ENCODE data around the gene CSMD2.

The CSMD2 gene

DNA sequence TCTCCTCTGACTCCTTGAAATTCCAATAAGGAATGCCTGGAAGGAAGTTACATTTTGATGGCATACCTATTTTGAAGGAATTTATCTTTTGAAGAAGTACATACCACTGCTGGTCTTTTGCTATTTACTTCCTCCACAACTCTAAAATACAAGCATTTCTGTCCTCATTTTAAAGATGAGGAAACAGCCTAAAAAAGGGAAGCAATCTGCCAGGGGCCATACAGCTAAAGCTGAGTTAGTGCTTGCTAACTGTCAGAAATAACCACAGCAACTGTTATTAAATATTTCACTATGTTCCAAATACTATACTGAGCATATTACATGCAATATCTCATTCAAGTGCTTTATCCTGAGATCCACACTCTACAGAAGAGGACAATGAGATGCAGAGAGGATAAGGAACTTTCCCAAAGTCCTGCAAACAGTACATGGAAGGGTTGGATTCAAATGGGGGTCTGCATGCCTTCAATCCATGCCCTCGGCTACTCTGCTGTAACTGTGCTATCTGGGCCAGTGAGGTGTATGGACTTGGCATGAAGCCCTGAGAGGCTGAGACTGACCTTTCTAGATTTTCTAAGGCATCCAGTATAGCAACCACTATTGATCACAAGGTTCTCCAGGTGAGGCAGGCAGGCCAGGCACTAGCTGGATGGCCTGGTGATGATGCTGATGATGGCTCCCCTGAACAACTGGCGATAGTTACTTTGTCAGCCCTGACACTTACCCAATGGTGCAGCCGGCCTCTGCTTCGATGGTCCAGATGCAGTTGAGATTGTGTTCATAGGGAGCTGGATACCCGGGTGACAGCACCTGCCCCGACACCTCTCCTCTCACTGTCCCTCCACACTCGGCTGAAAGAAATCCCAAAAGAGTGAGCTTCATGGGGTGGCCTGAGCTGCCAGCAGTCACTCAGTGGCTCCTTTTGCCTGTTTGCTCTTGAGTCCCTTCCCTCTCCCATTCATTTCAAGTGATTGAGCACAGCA, 472.5 kb downstream of the CSMD2 start:
- Histone ChIP-seq H3K79me2 (ENCODE audit: low read length) (no peaks in the 10 kb centered on the region), H3K27me3 (replicated peaks; ENCODE audit: insufficient read depth, low read length) (peaks cover 53% of the 10 kb centered on the region), H3K9me3 (replicated peaks; ENCODE audit: insufficient read depth, low read length) (no peaks in the 10 kb centered on the region), H3K4me3 (ENCODE audit: low read length) (no peak overlapping the region), H3K4me1 (ENCODE audit: low read length) (no peaks in the 10 kb centered on the region), H3K36me3 (replicated peaks; ENCODE audit: insufficient read depth, low read length) (no peaks in the 10 kb centered on the region), H3K9me2 (replicated peaks; ENCODE audit: insufficient read depth, low read length) (no peaks in the 10 kb centered on the region), H2AFZ (ENCODE audit: low read length) (no peak overlapping the region), H3K9ac (ENCODE audit: low read length) (no peak overlapping the region), H3K27ac (ENCODE audit: low read length) (no peak overlapping the region), H3F3A (ENCODE audit: insufficient read depth, low read length) (no peaks in the 10 kb centered on the region), H4K20me1 (ENCODE audit: insufficient read depth, low read length) (no peaks in the 10 kb centered on the region), H3K4me2 (ENCODE audit: low read depth, low read length) (no peak overlapping the region)
- DNase-seq, result no peak
- TF ChIP-seq EZH2phosphoT487 (IDR thresholded peaks at IDR 0.05; ENCODE audit: low read length), result no peak
- TF ChIP-seq, protein P1, sequence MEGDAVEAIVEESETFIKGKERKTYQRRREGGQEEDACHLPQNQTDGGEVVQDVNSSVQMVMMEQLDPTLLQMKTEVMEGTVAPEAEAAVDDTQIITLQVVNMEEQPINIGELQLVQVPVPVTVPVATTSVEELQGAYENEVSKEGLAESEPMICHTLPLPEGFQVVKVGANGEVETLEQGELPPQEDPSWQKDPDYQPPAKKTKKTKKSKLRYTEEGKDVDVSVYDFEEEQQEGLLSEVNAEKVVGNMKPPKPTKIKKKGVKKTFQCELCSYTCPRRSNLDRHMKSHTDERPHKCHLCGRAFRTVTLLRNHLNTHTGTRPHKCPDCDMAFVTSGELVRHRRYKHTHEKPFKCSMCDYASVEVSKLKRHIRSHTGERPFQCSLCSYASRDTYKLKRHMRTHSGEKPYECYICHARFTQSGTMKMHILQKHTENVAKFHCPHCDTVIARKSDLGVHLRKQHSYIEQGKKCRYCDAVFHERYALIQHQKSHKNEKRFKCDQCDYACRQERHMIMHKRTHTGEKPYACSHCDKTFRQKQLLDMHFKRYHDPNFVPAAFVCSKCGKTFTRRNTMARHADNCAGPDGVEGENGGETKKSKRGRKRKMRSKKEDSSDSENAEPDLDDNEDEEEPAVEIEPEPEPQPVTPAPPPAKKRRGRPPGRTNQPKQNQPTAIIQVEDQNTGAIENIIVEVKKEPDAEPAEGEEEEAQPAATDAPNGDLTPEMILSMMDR (IDR thresholded peaks at IDR 0.05; ENCODE audit: low read length), result no peak
- no peak for TF ChIP-seq EZH2 (optimal IDR thresholded peaks at IDR 0.05; ENCODE audit: low read depth, low read length)

GRCh38 chr1:33687000-33687399, 478.0 kb downstream of the CSMD2 start:
- peaks cover 56% of the 10 kb centered on the region for H3K27me3 ChIP-seq (replicated peaks; ENCODE audit: insufficient read depth, low read length)
- no peaks in the 10 kb centered on the region for H3F3A ChIP-seq (ENCODE audit: insufficient read depth, low read length)
- no peak overlapping the region for H2AFZ ChIP-seq (ENCODE audit: low read length)
- DNase-seq, result no peak
- H3K79me2 ChIP-seq (ENCODE audit: low read length), result no peaks in the 10 kb centered on the region
- H3K4me3 ChIP-seq (ENCODE audit: low read length), result no peak overlapping the region
- no peaks in the 10 kb centered on the region for H4K20me1 ChIP-seq (ENCODE audit: insufficient read depth, low read length)
- TF ChIP-seq EZH2phosphoT487 (IDR thresholded peaks at IDR 0.05; ENCODE audit: low read length), result no peak
- TF ChIP-seq, protein P1 (IDR thresholded peaks at IDR 0.05; ENCODE audit: low read length), result no peak
- H3K36me3 ChIP-seq (replicated peaks; ENCODE audit: insufficient read depth, low read length), result no peaks in the 10 kb centered on the region
- no peak overlapping the region for H3K9ac ChIP-seq (ENCODE audit: low read length)
- H3K4me1 ChIP-seq (ENCODE audit: low read length), result no peaks in the 10 kb centered on the region
- H3K4me2 ChIP-seq (ENCODE audit: low read depth, low read length), result no peak overlapping the region
- no peaks in the 10 kb centered on the region for H3K9me2 ChIP-seq (replicated peaks; ENCODE audit: insufficient read depth, low read length)
- no peaks in the 10 kb centered on the region for H3K9me3 ChIP-seq (replicated peaks; ENCODE audit: insufficient read depth, low read length)
- no peak overlapping the region for H3K27ac ChIP-seq (ENCODE audit: low read length)

- Histone ChIP-seq H3K9me3 (replicated peaks; ENCODE audit: insufficient read depth, low read length) (no peaks in the 10 kb centered on the region), H3K4me1 (ENCODE audit: low read length) (no peaks in the 10 kb centered on the region), H3K36me3 (replicated peaks; ENCODE audit: insufficient read depth, low read length) (no peaks in the 10 kb centered on the region), H4K20me1 (ENCODE audit: insufficient read depth, low read length) (no peaks in the 10 kb centered on the region), H3K9me2 (replicated peaks; ENCODE audit: insufficient read depth, low read length) (no peaks in the 10 kb centered on the region), H3K9ac (ENCODE audit: low read length) (no peak overlapping the region), H3K27ac (ENCODE audit: low read length) (no peak overlapping the region), H3F3A (ENCODE audit: insufficient read depth, low read length) (no peaks in the 10 kb centered on the region), H3K79me2 (ENCODE audit: low read length) (no peaks in the 10 kb centered on the region), H2AFZ (ENCODE audit: low read length) (no peak overlapping the region), H3K4me3 (ENCODE audit: low read length) (no peak overlapping the region), H3K4me2 (ENCODE audit: low read depth, low read length) (no peak overlapping the region), H3K27me3 (replicated peaks; ENCODE audit: insufficient read depth, low read length) (peaks cover 59% of the 10 kb centered on the region)
- TF ChIP-seq EZH2 (optimal IDR thresholded peaks at IDR 0.05; ENCODE audit: low read depth, low read length), result no peak
- TF ChIP-seq, protein P1 (IDR thresholded peaks at IDR 0.05; ENCODE audit: low read length), result no peak
- TF ChIP-seq EZH2phosphoT487 (IDR thresholded peaks at IDR 0.05; ENCODE audit: low read length), result no peak
- DNase-seq, result no peak
Observed at GRCh38 chr1:33686551-33686950, 478.5 kb downstream of the CSMD2 start.

Measured in MM.1S (cell line).